Neuronal stem cell (in vitro differentiated cells): ENCODE data around the gene ABHD17C.

Experiments
- DNase-seq: peaks from one replicate; pipeline ENCODE4 v3.0.0-alpha.2; 2013; ENCODE audit warnings: low spot score
- H2AFZ ChIP-seq: one replicate; pipeline ENCODE4 v1.6.1; 2013; ENCODE audit warnings: mild to moderate bottlenecking, low read length, inconsistent platforms
- H2AK5ac ChIP-seq: 2 replicates; pipeline ENCODE4 v1.6.1; 2013; ENCODE audit warnings: low read depth, mild to moderate bottlenecking, inconsistent platforms, low read length, moderate library complexity, mixed read lengths
- H2BK120ac ChIP-seq: 2 replicates; pipeline ENCODE4 v1.6.1; 2013; ENCODE audit warnings: low read depth, mild to moderate bottlenecking, inconsistent platforms, low read length, moderate library complexity, mixed read lengths
- H2BK12ac ChIP-seq: one replicate; pipeline ENCODE4 v1.6.1; 2013; ENCODE audit warnings: low read length, inconsistent platforms
- H2BK15ac ChIP-seq: 2 replicates; pipeline ENCODE4 v1.6.1; 2013; ENCODE audit warnings: mild to moderate bottlenecking, low read length, inconsistent platforms, mixed read lengths
- H2BK5ac ChIP-seq: one replicate; pipeline ENCODE4 v1.6.1; 2013; ENCODE audit warnings: inconsistent platforms, mild to moderate bottlenecking, low read length, moderate library complexity
- H3K14ac ChIP-seq: one replicate; pipeline ENCODE4 v1.6.1; 2013; ENCODE audit warnings: low read length, inconsistent platforms
- H3K18ac ChIP-seq: 2 replicates; pipeline ENCODE4 v1.6.1; 2013; ENCODE audit warnings: low read length, inconsistent platforms
- H3K23ac ChIP-seq: 2 replicates; pipeline ENCODE4 v1.6.1; 2013; ENCODE audit warnings: low read depth, mild to moderate bottlenecking, mixed read lengths, low read length, inconsistent platforms; ENCODE audit not compliant: poor library complexity
- H3K27ac ChIP-seq: replicated peaks from 3 replicates; pipeline ENCODE4 v1.5.1; 2013; ENCODE audit warnings: low read length, inconsistent platforms
- H3K27me3 ChIP-seq, 3 experiments: 2 replicates each; pipeline ENCODE4 v1.6.1; 2013; ENCODE audit warnings: low read length in 3 of 3, mild to moderate bottlenecking in 2 of 3, inconsistent platforms in 1 of 3, low read depth in 1 of 3, mixed read lengths in 1 of 3, moderate library complexity in 1 of 3; ENCODE audit not compliant: control insufficient read depth in 3 of 3, insufficient read depth in 3 of 3
- H3K36me3 ChIP-seq, 2 donors: replicated peaks in 1 of 2; 2 replicates each; pipeline ENCODE4 v1.6.1; 2013; ENCODE audit warnings: low read length in 2 of 2; ENCODE audit not compliant: control insufficient read depth in 2 of 2, insufficient read depth in 2 of 2
- H3K4ac ChIP-seq: 2 replicates; pipeline ENCODE4 v1.6.1; 2013; ENCODE audit warnings: inconsistent platforms, mild to moderate bottlenecking, low read length, moderate library complexity
- H3K4me1 ChIP-seq, 2 donors: 1 replicate in 1 of 2; 2 replicates in 1 of 2; pipeline ENCODE4 v1.6.1; 2013; ENCODE audit warnings: low read length in 2 of 2, low read depth in 1 of 2; ENCODE audit not compliant: control insufficient read depth in 2 of 2, insufficient read depth in 1 of 2
- H3K4me2 ChIP-seq: one replicate; pipeline ENCODE4 v1.6.1; 2013; ENCODE audit warnings: mild to moderate bottlenecking, low read length, inconsistent platforms; ENCODE audit not compliant: insufficient read depth, poor library complexity, severe bottlenecking
- H3K4me3 ChIP-seq, 2 donors: 2 replicates each; pipeline ENCODE4 v1.5.1; 2013; ENCODE audit warnings: low read length in 2 of 2, mild to moderate bottlenecking in 2 of 2, inconsistent platforms in 1 of 2, moderate library complexity in 1 of 2
- H3K79me1 ChIP-seq: one replicate; pipeline ENCODE4 v1.6.1; 2013; ENCODE audit warnings: low read depth, mild to moderate bottlenecking, inconsistent platforms, low read length, moderate library complexity
- H3K9ac ChIP-seq: one replicate; pipeline ENCODE4 v1.6.1; 2013; ENCODE audit warnings: mild to moderate bottlenecking, low read depth, low read length, inconsistent platforms; ENCODE audit not compliant: poor library complexity
- H3K9me3 ChIP-seq, 2 donors: replicated peaks in 1 of 2; 2 replicates each; pipeline versions ENCODE3 to v1.6.1; 2013; ENCODE audit warnings: low read length in 2 of 2, mild to moderate bottlenecking in 2 of 2, inconsistent platforms in 1 of 2, low read depth in 1 of 2, mixed read lengths in 1 of 2, moderate library complexity in 1 of 2; ENCODE audit not compliant: control insufficient read depth in 2 of 2, insufficient read depth in 1 of 2
- H4K8ac ChIP-seq: one replicate; pipeline ENCODE4 v1.6.1; 2013; ENCODE audit warnings: low read depth, mild to moderate bottlenecking, inconsistent platforms, low read length, moderate library complexity
- H4K91ac ChIP-seq: one replicate; pipeline ENCODE4 v1.6.1; 2013; ENCODE audit warnings: low read length, low read depth, mild to moderate bottlenecking, inconsistent platforms; ENCODE audit not compliant: poor library complexity
- WGBS, 2 donors: extraction: QIAGEN DNeasy Blood & Tissue Kit; methylation state at CpG; one replicate each; pipeline ENCODE4 v1.1.7; 2013; ENCODE audit warnings: missing lambda C conversion rate in 2 of 2, mixed read lengths in 1 of 2; ENCODE audit not compliant: insufficient read length in 2 of 2, insufficient replicate concordance in 1 of 2; ENCODE audit errors: extremely low coverage in 2 of 2; 5-methylcytosine and 5-hydroxymethylcytosine counted together

Gene ABHD17C

DNA sequence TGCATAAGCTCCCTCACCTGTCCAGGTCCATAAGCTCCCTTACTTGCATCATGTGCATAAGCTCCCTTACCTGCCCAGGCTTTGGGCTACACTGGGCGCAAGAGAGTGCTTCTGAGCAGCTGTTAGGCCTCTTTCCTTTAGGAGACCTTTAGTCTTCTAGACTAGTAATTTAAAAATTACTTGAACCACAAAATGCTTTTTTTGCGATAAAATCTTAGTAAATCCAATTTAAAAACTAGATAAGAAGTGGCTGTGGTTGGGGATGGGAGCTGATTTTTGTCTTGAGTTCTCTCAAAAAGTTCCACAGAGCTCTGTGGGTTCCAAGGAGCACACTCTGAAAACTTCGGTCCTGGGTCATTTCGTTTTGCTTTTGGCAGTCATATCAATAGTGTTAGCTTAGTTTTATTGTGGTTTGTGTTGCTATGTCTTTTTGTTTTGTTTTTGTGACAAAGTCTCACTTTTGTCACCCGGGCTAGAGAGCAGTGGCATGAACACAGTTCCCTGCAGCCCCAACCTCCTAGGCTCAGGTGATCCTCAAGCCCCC lies 90.8 kb downstream of the ABHD17C start:
- no peak overlapping the region for H3K9ac ChIP-seq
- no peaks in the 10 kb centered on the region for H3K79me1 ChIP-seq
- H2BK15ac ChIP-seq: no peak overlapping the region
- no peak overlapping the region for H2AK5ac ChIP-seq
- H3K4me3 ChIP-seq: no peak overlapping the region
- no peak overlapping the region for H3K4me2 ChIP-seq
- H3K27me3 ChIP-seq: peaks cover 0 to 55% (median 2%) of the 10 kb centered on the region in 3 experiments
- WGBS, 2 donors: no CpG with 5 or more reads among the region's 5 CpGs
- no peaks in the 10 kb centered on the region for H3K9me3 ChIP-seq
- H3K36me3 ChIP-seq: no peaks in the 10 kb centered on the region
- no peak for DNase-seq
- no peak overlapping the region for H4K91ac ChIP-seq
- H3K4ac ChIP-seq: no peak overlapping the region
- no peak overlapping the region for H3K14ac ChIP-seq
- H3K18ac ChIP-seq: no peak overlapping the region
- H4K8ac ChIP-seq: no peak overlapping the region
- no peak overlapping the region for H2AFZ ChIP-seq
- no peak overlapping the region for H2BK120ac ChIP-seq
- H3K4me1 ChIP-seq: peaks cover under 1 to 6% of the 10 kb centered on the region in 2 donors
- no peak overlapping the region for H3K23ac ChIP-seq
- H2BK5ac ChIP-seq: no peak overlapping the region
- H3K27ac ChIP-seq: no peak overlapping the region
- no peak overlapping the region for H2BK12ac ChIP-seq

DNA sequence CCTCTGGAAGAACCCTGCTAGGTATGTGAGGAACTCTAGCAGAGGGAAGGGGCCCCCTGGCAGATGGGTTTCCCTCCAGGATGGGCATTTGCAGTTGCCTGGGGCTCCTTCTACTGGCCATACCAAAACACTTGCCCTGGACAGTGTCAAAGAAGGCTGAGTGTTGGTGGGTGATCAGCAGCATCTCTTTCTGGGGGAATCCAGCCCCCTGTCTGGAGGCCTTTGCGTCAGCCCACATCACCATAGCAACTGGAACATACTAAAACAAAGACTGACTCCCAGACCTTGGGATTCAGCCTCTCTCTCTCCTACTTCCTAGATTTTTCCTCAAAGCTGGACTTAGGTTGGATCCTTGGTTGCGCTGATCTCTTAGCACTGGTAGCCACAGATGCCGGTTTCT lies 92.2 kb downstream of the ABHD17C start:
- Histone ChIP-seq H2BK5ac (no peak overlapping the region), H2AK5ac (no peak overlapping the region), H3K79me1 (no peaks in the 10 kb centered on the region), H4K91ac (no peak overlapping the region), H3K4me3 (no peak overlapping the region), H2BK15ac (no peak overlapping the region), H4K8ac (no peak overlapping the region), H3K9ac (no peak overlapping the region), H3K27ac (no peak overlapping the region), H3K4me1 (peaks cover 0 to 6% of the 10 kb centered on the region in 2 donors), H2AFZ (no peak overlapping the region), H3K18ac (no peak overlapping the region), H3K14ac (no peak overlapping the region), H3K36me3 (no peaks in the 10 kb centered on the region), H2BK12ac (no peak overlapping the region), H3K27me3 (peaks cover 0 to 47% (median 2%) of the 10 kb centered on the region in 3 experiments), H3K9me3 (no peaks in the 10 kb centered on the region), H2BK120ac (no peak overlapping the region), H3K4ac (no peak overlapping the region), H3K23ac (no peak overlapping the region), H3K4me2 (no peak overlapping the region)
- DNase-seq: no peak
- WGBS, 2 donors: no CpG with 5 or more reads among the region's 3 CpGs

DNA sequence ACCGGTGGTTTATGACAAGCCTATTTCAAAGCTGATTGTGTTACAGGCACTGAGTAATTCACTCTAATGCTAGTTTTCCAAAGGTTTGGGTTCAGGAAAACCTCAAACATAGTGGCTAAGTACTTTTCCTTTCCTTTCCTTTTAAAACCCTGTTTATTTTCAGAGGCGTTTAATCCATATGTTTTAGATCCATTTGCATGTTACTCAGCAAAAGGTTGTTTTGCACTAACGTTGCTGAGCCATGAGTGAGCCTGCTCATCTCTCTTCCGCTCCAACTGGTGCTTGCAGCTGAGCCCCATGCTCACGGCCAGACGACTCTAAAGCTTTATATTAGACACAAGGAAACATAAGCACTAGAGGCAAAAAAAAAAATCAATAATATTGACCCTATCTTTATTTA lies 93.4 kb downstream of the ABHD17C start:
- H3K79me1 ChIP-seq: no peaks in the 10 kb centered on the region
- no peak overlapping the region for H3K9ac ChIP-seq
- H3K18ac ChIP-seq: no peak overlapping the region
- H2BK120ac ChIP-seq: no peak overlapping the region
- H3K4ac ChIP-seq: no peak overlapping the region
- peaks cover 0 to 6% of the 10 kb centered on the region in 2 donors for H3K4me1 ChIP-seq
- H3K14ac ChIP-seq: no peak overlapping the region
- peaks cover 0 to 35% (median 0%) of the 10 kb centered on the region in 3 experiments for H3K27me3 ChIP-seq
- H2AFZ ChIP-seq: no peak overlapping the region
- no peak overlapping the region for H2BK15ac ChIP-seq
- H2AK5ac ChIP-seq: no peak overlapping the region
- no peaks in the 10 kb centered on the region for H3K36me3 ChIP-seq
- no peak overlapping the region for H4K8ac ChIP-seq
- no CpG with 5 or more reads among the region's 6 CpGs for WGBS, 2 donors
- DNase-seq: no peak
- no peak overlapping the region for H3K27ac ChIP-seq
- no peak overlapping the region for H3K4me2 ChIP-seq
- H2BK12ac ChIP-seq: no peak overlapping the region
- H4K91ac ChIP-seq: no peak overlapping the region
- no peaks in the 10 kb centered on the region for H3K9me3 ChIP-seq
- no peak overlapping the region for H3K4me3 ChIP-seq
- H2BK5ac ChIP-seq: no peak overlapping the region
- H3K23ac ChIP-seq: no peak overlapping the region

DNA sequence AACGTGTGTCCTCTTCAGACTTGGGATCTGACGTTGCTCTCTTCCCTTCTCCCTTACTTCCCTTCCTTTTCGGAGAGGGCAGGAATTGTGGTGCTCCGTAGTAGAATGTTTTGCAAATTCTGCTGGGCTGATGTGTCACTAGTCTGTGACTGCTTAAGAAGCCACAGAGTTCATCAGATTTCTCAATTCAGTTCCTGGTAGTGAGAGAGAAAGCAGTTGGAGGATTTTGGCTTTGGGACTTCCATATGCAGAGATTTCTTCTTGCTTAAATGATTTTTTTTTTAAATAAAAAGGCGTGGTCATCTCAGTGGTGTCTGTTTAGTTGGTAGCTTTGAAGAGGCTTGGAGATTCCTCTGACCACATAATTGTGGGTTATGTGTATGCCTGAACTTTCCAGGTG lies 94.2 kb downstream of the ABHD17C start:
- Histone ChIP-seq H3K4me3 (no peak overlapping the region), H3K18ac (no peak overlapping the region), H3K36me3 (no peaks in the 10 kb centered on the region), H2BK5ac (no peak overlapping the region), H4K91ac (no peak overlapping the region), H3K14ac (no peak overlapping the region), H2BK15ac (no peak overlapping the region), H3K4me1 (peaks cover 0 to 6% of the 10 kb centered on the region in 2 donors), H3K23ac (no peak overlapping the region), H3K9ac (no peak overlapping the region), H3K27ac (no peak overlapping the region), H2AFZ (no peak overlapping the region), H2AK5ac (no peak overlapping the region), H2BK120ac (no peak overlapping the region), H3K27me3 (peaks cover 0 to 27% (median 0%) of the 10 kb centered on the region in 3 experiments), H2BK12ac (no peak overlapping the region), H3K4me2 (no peak overlapping the region), H3K9me3 (no peaks in the 10 kb centered on the region), H4K8ac (no peak overlapping the region), H3K4ac (no peak overlapping the region), H3K79me1 (no peaks in the 10 kb centered on the region)
- DNase-seq: no peak
- no CpG with 5 or more reads among the region's 5 CpGs for WGBS, 2 donors
